ENCODE measurements around the gene MTMR11. TPM values are rescaled to one million over a fixed set of nuclear protein-coding genes. Genes with fewer than 3 reads are reported as not detected.

Gene MTMR11
- total and polyA plus RNA-seq, 10 of the 15 experiments (the other 5 are each of a cell fraction or from before 2014, with no cell fraction given) = 0.35 to 1.1 (median 0.73) TPM

DNA sequence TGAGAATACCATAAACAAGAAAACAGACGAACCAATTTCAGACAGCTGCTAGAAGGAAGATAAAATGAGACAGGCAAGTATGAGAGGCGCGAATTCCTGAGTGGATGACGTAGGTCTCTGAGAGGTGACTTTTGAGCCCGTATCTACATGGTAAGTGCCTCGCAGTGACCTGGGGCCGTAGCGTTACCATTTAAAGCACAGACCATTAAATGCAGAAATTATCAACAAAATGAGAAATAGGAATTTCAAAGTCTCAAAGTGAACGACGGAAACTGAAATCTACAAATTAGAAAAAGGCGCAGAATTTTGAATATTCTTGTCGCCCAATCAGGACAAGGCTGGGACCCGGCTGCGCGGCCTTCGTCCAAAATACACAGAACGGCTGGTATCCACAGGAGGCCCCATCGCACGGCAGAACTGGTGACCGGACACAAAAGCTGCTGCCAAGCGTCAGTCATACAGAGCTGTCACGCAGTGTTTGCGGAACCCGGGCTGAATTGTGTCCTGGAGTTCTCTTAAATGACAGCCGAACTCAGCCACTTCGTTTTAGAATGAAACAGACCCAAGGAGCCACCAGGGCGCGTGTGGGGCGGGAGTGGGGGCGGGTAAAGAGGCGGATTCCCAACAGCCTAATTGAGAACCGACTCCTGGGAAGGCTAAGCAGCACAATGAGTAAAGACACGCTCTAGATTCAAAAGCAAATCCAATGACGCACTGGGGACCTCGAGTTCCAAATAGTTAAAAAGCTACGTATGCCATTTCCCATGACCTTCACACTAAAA lies 51.1 kb downstream of the MTMR11 start (continued):
- TF ChIP-seq, protein P1, sequence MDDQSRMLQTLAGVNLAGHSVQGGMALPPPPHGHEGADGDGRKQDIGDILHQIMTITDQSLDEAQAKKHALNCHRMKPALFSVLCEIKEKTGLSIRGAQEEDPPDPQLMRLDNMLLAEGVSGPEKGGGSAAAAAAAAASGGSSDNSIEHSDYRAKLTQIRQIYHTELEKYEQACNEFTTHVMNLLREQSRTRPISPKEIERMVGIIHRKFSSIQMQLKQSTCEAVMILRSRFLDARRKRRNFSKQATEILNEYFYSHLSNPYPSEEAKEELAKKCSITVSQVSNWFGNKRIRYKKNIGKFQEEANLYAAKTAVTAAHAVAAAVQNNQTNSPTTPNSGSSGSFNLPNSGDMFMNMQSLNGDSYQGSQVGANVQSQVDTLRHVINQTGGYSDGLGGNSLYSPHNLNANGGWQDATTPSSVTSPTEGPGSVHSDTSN (IDR thresholded peaks at IDR 0.05; ENCODE audit: insufficient replicate concordance, low read depth, low read length) = peak; percentile 78
- no peak for TF ChIP-seq MEF2B (IDR thresholded peaks at IDR 0.05; ENCODE audit: partially characterized antibody, poor library complexity, severe bottlenecking)
- no peak for TF ChIP-seq RBBP5 (conservative IDR thresholded peaks at IDR 0.05)
- 0 out of 2 replicates have a peak, but pooled peaks have one; percentile 0 for TF ChIP-seq SMAD5 (IDR thresholded peaks at IDR 0.05; ENCODE audit: low read depth)
- TF ChIP-seq YBX1 (IDR thresholded peaks at IDR 0.05) = no peak
- peak; percentile 57 for TF ChIP-seq CREB1 (IDR thresholded peaks at IDR 0.05; ENCODE audit: low read depth)
- TF ChIP-seq PAX8 (IDR thresholded peaks at IDR 0.05) = no peak
- TF ChIP-seq ATF7 (IDR thresholded peaks at IDR 0.05; ENCODE audit: low read depth) = peak; percentile 71; the same call in 1 of the 2 replicates
- TF ChIP-seq SUZ12 (IDR thresholded peaks at IDR 0.05; ENCODE audit: unreplicated experiment) = no peak
- TF ChIP-seq IRF3 (IDR thresholded peaks at IDR 0.05) = no peak
- TF ChIP-seq MTA2 (IDR thresholded peaks at IDR 0.05; ENCODE audit: low read depth) = no peak; the same call in 1 of the 2 replicates
- no peak for TF ChIP-seq TARDBP (IDR thresholded peaks at IDR 0.05; ENCODE audit: borderline replicate concordance)
- TF ChIP-seq E2F4 (IDR thresholded peaks at IDR 0.05; ENCODE audit: low read depth, low read length) = peak; percentile 68; the same call in 1 of the 2 replicates
- no peak for TF ChIP-seq SREBF2 (IDR thresholded peaks at IDR 0.05; ENCODE audit: low read length)
- peak; percentile 61; the same call in 1 of the 2 replicates for TF ChIP-seq NKRF (conservative IDR thresholded peaks at IDR 0.05)
- 0 out of 2 replicates have a peak, but pooled peaks have one; percentile 31 for TF ChIP-seq KAT2A (conservative IDR thresholded peaks at IDR 0.05; ENCODE audit: control insufficient read depth, low read depth, low read length)
- no peak for TF ChIP-seq NFYA (IDR thresholded peaks at IDR 0.05; ENCODE audit: borderline replicate concordance, low read depth, low read length)
- TF ChIP-seq POU2F2 (IDR thresholded peaks at IDR 0.05; ENCODE audit: borderline replicate concordance, low read depth, low read length) = peak; percentile 87
- TF ChIP-seq CHD1 (IDR thresholded peaks at IDR 0.05; ENCODE audit: low read depth, low read length) = no peak; the same call in none of the 2 replicates
- TF ChIP-seq BHLHE40 (IDR thresholded peaks at IDR 0.05; ENCODE audit: borderline replicate concordance in 1 of 2, low read depth in 2 of 2, low read length in 1 of 2) = no peak; a peak in 1 of 4 replicates
- TF ChIP-seq, protein P2, sequence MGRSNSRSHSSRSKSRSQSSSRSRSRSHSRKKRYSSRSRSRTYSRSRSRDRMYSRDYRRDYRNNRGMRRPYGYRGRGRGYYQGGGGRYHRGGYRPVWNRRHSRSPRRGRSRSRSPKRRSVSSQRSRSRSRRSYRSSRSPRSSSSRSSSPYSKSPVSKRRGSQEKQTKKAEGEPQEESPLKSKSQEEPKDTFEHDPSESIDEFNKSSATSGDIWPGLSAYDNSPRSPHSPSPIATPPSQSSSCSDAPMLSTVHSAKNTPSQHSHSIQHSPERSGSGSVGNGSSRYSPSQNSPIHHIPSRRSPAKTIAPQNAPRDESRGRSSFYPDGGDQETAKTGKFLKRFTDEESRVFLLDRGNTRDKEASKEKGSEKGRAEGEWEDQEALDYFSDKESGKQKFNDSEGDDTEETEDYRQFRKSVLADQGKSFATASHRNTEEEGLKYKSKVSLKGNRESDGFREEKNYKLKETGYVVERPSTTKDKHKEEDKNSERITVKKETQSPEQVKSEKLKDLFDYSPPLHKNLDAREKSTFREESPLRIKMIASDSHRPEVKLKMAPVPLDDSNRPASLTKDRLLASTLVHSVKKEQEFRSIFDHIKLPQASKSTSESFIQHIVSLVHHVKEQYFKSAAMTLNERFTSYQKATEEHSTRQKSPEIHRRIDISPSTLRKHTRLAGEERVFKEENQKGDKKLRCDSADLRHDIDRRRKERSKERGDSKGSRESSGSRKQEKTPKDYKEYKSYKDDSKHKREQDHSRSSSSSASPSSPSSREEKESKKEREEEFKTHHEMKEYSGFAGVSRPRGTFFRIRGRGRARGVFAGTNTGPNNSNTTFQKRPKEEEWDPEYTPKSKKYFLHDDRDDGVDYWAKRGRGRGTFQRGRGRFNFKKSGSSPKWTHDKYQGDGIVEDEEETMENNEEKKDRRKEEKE (IDR thresholded peaks at IDR 0.05) = no peak
- peak in 1 of 2 experiments; percentile 41; a peak in 2 of 3 replicates for TF ChIP-seq EGR1 (IDR thresholded peaks at IDR 0.05; ENCODE audit: borderline replicate concordance in 1 of 2, low read depth in 2 of 2, low read length in 2 of 2)

All from GM12878 (cell line).